GM18909 (cell line): ENCODE results near the gene ZNF675.
"Not testable (repeated sequence)": the region's sequence is repeated elsewhere in the genome, so short reads cannot be mapped to it uniquely, and the experiment has no call there.

ENCODE experiments used
- ATAC-seq: cut with Tn5 transposase; IDR thresholded peaks from one replicate; pipeline ENCODE4 v1.9.1; 2021; ENCODE audit warnings: mild to moderate bottlenecking; ENCODE audit not compliant: unreplicated experiment, poor library complexity

Gene ZNF675

DNA sequence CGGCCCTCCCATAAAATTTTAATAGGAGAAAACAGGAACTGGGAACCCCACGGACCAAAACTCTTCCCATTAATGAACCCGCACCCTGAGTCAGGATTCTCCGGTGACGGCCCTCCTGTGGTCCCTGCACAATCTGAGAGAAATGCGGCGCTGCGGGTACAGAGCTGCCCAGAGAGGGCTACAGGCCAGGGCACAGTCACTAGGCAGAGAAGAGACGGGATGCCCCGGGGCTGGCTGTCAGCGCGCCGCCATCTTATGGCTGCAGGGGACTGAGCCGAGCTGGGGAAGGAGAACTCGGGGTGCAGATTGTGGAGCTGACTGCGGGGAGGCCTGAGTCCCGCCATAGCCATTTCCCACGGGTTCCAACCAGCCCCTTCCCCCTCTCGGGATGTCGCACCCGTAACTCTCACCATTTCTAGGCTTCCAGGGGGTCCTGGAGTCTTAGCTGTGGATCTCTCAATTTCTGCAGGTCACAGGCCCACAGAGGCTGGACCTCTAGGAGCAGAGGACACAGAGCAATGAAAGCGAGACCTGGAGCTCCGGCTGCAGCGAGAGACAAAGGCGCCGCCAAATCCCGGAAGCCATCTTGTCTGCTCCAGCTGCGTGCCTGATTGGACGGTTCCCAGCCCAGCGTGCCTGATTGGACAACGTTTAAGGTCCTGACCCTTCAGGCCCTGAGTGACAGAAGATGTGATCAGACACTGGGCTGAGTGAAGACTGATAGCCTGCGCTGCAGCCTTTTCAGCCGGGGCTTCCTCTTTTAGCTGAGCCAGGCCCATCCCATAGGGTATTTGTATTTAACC, at the start of gene ZNF675:
ZNF675 (minus strand) TSS at position 592 of the 803 bp plus-strand sequence; CDS start at position 413, 179 bp downstream.
- peak; percentile 93 for ATAC-seq

DNA sequence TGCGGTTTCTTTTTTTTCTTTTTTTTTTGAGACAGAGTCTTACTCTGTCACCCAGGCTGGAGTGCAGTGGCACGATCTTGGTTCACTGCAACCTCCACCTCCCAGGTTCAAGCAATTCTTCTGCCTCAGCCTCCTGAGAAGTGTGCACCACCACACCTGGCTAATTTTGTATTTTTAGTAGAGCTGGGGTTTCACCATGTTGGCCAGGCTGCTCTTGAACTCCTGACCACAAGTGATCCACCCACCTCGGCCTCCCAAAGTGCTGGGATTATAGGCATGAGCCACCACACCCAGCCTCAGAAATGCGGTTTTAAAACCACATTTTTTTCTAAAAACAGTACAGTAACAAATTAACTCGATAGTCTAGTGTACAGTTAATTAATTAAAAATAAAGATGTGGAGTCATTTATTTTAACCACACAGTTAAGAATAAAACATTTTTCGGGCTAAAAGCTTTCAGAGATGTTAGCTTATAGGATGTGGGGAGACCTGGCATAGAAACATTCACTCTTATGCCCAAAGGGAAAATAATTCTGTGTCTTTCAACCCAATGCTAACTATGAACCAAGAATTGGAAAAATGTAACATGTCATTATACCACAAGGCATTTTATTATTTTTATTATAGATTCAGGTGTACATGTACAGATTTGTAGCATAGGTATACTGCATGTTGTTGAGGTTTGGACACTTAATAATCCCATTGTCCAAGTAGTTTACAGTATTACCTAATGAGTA, 43.9 kb upstream of the ZNF675 start:
- not testable (repeated sequence) for ATAC-seq

DNA sequence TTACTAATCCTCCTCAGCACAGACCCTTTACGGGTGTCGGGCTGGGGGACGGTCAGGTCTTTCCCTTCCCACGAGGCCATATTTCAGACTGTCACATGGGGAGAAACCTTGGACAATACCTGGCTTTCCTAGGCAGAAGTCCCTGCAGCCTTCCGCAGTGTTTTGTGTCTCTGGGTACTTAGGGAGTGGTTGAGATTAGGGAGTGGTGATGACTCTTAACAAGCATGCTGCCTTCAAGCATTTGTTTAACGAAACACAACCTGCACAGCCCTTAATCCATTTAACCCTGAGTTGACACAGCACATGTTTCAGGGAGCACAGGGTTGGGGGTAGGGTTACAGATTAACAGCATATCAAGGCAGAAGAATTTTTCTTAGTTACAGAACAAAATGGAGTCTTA, 37.1 kb upstream of the ZNF675 start:
- not testable (repeated sequence) for ATAC-seq

DNA sequence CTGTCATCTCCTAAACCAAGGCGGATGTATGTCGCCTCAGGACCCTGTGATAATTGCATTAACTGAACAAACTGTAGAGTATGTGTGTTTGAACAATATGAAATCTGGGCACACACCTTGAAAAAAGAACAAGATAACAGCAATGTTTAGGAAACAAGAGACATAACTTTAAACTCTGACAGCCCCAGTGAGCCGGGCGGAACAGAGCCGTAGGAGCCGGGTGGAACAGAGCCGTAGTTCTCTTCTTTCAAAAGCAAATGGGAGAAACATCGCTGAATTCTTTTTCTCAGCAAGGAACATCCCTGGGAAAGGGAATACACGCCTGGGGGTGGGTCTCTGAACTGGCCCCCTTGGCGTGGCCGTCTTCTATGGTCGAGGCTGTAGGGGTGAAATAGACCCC, 31.8 kb upstream of the ZNF675 start:
- ATAC-seq, result no peak

DNA sequence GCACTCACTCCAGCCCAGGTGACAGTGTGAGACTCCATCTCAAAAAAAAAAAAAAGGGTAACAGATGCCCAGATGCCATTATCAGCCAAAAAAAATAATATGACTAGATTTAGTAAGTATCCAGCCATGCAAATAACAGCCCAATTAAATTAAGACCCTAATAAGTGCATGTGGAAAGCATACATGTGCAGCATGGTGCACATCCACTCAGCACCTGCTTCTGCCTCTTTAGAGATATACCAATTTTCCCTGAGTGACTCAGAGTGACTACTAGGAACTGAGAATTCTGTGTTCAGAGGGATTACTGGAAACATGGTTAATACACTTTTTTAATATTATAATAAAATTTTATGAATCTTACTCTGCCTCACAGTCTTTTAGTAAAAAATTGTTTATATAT, 29.8 kb upstream of the ZNF675 start:
- no peak for ATAC-seq

DNA sequence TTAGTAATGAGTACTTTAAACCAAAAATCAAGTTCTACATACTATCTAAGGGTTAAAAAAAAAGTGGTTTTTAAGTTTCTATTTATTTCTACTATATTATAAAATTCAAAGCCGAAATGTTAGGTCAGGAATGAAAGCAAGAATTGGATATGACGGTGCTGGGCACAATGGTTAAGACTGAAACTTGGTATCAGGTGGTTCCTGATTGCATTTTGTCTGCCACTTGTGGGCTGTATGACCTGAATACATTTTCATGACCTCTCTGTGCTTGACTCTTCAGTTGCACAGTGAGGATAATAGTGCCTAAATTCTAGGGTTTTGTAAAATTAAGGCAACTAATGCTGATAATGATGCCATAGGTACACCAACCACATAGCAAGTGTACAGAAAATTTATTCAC, 22.3 kb upstream of the ZNF675 start:
- ATAC-seq, result no peak

DNA sequence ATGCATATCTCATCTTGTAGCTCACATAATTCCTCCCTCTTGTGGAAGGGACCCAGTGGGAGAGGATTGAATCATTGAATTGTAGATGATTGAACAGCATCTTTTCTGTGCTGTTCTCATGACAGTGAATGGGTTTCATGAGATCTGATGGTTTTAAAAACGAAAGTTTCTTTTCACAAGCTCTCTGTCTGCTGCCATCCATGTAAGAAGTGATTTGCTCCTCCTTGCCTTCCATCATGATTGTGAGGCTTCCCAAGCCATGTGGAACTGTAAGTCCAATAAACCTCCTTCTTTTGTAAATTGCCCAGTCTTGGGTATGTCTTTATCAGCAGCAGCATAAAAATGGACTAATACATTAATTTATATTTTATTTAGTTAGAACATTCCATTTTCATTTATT, 19.6 kb upstream of the ZNF675 start:
- ATAC-seq, result no peak

DNA sequence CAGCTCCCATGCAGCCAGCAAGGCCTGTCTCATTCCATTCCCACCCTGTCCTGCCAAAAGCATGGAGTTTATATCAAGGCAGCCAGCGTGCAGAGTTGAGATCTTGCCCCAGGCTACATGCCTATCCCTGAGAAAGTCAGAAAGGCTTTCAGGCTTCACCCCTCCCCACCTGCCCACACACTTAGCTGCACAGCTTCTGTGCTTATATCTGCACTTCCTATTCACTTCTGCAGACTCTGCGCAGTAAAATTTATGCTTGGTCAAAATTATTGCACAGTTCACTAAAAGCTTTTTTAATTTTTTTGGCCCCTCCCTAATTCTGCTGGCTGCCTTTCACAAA, 12.5 kb upstream of the ZNF675 start:
- ATAC-seq, result no peak

DNA sequence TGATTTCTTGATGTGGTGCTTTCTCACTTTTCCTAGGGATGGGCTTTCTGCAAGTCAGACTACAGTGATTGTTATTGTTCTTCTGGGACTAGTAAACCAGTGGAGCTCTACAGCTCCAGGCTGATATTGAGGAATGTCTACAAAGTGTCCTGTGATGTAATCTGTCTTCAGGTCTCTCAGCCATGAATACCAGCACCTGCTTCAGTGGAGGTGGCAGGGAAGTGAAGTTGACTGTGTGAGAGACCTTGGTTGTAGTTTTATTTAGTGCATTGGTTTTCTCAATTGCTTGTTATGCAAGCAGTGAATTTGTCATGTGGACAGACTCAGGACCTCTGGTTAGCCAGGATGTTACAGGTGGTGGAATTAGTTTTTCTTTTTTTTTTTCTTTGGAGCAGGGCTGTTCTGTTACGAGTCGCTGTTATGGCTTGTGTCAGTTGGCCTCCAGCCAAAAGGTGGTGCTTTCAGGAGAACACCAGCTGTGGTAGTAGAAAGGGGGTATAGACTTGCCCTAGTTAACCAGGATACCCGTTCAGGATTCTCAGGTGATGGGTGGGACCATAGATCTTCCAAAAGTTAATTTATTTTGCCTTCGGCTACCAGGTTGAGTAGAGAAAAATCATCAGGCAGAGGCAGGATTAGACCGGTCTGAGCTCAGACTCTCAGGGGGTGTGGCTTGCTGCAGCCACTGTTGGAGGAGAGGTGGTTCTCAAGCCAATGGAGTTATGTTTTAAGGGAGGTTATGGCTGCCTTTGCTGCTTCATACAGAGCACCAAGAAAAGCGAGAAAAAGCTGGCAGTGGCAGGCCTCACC, 11.9 kb upstream of the ZNF675 start:
- no peak for ATAC-seq

DNA sequence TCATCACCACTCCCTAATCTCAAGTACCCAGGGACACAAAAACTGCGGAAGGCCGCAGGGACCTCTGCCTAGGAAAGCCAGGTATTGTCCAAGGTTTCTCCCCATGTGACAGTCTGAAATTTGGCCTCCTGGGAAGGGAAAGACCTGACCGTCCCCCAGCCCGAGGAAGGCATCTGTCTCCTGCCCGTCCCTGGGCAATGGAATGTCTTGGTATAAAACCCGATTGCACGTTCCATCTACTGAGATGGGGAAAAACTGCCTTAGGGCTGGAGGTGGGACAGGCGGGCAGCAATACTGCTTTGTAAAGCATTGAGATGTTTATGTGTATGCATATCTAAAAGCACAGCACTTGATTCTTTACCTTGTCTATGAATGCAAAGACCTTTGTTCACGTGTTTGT, 5.9 kb upstream of the ZNF675 start:
- not testable (repeated sequence) for ATAC-seq

DNA sequence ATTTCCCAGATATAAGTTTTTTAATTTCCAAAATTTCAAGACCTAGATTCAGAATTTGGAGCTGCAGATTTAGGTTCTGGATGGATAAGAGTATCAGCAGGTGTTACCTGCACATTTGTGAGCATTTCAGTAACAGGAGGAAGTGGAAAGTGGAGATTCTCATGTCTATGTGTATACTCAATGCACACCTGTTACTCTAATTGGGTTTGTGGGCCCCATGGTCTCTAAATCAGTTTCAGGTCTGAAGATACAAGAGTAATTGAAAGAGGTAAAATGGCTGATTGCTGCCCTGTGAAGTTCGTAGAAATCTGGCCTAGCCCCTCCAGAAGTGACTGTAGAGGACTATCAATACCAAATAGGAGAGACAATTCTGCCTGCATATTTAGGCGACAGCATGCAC, 13.9 kb downstream of the ZNF675 start:
- ATAC-seq, result no peak

DNA sequence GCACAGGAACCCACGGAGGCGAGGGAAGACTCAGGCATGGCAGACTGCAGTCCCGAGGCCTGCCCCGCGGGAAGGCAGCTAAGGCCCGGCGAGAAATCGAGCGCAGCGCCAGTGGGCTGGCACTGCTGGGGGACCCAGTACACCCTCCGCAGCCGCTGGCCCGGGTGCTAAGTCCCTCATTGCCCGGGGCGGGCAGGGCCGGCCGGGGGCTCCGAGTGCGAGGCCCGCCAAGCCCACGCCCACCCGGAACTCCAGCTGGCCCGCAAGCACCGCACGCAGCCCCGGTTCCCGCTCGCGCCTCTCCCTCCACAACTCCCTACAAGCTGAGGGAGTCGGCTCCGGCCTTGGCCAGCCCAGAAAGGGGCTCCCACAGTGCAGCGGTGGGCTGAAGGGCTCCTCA, 18.4 kb downstream of the ZNF675 start:
- ATAC-seq, result not testable (repeated sequence)

DNA sequence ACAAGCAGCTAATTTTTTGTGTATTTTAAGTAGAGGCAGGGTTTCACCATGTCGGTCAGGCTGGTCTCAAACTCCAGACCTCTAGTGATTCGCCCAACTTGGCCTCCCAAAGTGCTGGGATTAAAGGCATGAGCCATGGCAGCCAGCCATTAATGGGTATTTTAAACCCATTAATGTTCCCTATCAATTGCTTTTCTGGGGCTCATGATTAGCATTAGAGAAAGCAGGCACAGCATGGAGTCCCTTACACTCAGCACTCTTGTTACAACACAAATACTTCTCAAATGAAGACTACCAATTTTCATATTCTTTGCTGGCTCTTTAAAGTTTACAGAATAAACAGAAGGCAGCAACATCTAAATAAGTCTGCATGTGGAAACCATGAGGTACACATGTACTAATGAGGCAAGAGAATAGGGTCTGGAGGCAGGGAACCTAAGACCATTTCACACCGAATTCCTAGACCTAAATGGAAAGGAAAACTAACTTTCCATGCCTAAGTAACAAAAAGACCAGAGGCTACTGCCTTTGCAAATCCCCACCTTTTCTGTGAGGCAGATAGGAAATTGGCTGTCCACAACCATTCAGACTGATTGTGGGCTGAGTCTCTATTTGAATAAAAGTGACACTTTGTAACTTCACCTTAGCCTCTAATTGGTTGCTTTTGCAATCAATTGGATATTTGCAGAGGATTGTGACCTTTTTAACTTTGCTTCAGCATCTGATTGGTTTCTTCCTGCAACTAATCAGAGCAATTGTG, 21.2 kb downstream of the ZNF675 start:
- no peak for ATAC-seq

DNA sequence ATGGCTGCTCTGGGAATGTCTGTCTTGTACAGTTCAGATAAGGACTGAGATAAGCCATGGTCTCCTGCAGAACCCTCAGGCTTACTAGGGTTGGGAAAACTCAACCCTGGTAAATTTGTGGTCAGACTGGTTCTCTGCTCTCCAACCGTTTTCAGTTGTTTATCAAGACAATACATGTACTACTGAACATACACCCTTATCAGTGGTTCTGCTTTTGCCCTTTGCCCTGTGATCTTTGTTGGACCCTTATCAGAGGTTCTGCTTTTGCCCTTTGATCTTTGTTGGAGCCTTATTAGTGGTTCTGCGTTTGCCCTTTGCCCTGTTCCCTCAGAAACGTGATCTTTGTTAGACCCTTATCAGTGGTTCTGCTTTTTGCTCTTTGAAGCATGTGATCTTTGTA, 37.2 kb downstream of the ZNF675 start:
- not testable (repeated sequence) for ATAC-seq
